ENCODE data around the gene PRSS36. TPM values are rescaled to one million over a fixed set of nuclear protein-coding genes. Genes with fewer than 3 reads are reported as not detected.
"Not testable (repeated sequence)": the region's sequence is repeated elsewhere in the genome, so short reads cannot be mapped to it uniquely, and the experiment has no call there.

Gene PRSS36
- 1.7 TPM in 1 of 2 replicates, not detected in the other for total RNA-seq (2014; rRNA removed; shearing (Covaris generic); ENCODE audit: low replicate concordance)

DNA sequence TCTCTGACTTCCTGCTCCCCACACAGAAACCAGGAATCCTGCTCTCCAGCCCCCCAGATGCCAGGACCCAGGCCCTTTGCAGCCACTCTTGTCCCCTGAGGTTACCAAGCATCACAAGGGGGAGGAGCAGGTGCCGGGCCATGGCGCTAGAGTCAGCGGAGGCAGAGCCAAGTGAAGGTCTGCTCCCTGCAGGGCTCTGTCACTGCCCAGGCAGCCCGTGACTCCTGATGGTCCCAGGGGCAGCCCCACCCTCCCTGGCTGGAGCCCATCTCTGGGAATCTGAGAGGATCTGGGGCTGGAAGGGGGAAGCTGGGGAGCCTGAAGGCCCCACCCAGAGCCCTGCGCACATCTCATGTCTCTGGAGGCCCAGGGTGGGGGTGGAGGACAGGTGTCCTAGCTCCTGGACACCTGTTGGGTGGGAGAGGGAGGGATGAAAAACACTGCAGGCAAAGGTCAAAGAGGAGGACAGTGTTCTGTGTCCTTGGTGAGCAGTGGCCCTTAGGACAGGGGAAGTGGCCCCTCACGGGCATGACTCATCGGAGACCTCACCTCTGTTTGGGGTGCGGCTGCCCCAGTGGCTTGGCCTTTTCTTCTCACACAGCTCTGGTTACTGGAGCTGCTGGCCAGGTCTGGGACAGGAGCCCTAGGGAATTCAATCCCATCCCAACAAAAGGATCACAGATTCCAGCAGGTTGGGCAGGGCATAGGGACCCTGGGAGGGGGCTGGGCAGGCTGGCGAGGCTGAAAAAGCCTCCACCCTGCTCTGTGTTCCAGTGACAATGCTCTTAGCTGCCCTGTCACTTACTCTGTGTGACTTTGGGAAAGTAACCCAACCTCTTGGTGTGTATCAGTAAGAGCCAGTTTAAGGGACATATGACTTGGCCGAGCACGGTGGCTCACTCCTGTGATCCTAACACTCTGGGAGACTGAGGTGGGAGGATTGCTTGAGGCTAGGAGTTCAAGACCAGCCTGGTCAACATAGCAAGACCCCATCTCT is at the start of gene PRSS36:
Gene PRSS36 (minus strand): TSS at position 173 of the 997 bp plus-strand sequence. CDS start 31 bp downstream, at position 142.
- no peak for DNase-seq
- H3K9me3 ChIP-seq = no peaks in the 10 kb centered on the region
- H3K4me3 ChIP-seq = no peak within 1 kb of the TSS
- no peaks in the 10 kb centered on the region for H3K27me3 ChIP-seq
- no peaks in the 10 kb centered on the region for H3K36me3 ChIP-seq

- no peak overlapping the region for H3K4me3 ChIP-seq
- H3K36me3 ChIP-seq = peaks cover 61% of the 10 kb centered on the region
- no peak for DNase-seq
- no peaks in the 10 kb centered on the region for H3K27me3 ChIP-seq
- no peaks in the 10 kb centered on the region for H3K9me3 ChIP-seq
These were observed 49.7 kb upstream of the PRSS36 start for GRCh38 chr16:31199430-31200041.

GRCh38 chr16:31198207-31198882 is 48.5 kb upstream of the PRSS36 start:
- Histone ChIP-seq H3K4me3 (no peak overlapping the region), H3K36me3 (peaks cover 72% of the 10 kb centered on the region), H3K9me3 (no peaks in the 10 kb centered on the region), H3K27me3 (no peaks in the 10 kb centered on the region)
- DNase-seq = no peak

DNA sequence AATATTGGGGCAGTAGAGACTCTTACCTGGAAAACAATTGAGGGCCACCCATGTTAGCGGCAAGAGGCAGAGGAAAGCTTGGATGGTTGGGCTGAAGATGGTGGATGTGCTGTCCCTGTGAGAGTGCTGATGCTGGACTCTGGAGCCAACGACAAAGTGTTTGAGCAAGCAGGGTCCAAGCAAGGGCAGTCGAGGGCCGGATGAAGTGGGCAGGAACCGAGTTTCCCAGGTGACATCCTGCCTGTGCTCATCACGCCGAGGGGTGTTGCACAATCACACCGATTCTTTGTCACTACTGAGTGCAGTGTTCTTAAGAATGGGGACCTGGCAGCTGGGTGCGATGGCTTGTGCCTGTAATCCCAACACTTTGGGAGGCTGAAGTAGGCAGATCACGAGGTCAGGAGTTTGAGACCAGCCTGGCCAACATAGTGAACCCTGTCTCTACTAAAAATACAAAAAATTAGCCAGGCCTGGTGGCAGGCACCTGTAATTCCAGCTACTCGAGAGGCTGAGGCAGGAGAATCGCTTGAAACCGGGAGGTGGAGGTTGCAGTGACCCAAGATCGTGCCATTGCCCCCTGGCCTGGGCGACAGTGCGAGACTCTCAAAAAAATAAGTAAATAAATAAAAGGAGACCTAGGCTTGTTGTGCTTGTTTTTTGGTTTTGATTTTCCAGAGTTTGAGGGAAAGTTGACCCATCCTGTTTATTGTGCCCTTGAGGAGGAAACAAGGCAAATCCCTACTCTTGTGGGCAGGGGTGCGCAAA is 46.6 kb upstream of the PRSS36 start:
- H3K4me3 ChIP-seq = no peak overlapping the region
- no peak for DNase-seq
- H3K36me3 ChIP-seq = peaks cover 91% of the 10 kb centered on the region
- no peaks in the 10 kb centered on the region for H3K9me3 ChIP-seq
- no peaks in the 10 kb centered on the region for H3K27me3 ChIP-seq

GRCh38 chr16:31195861-31196260 is 46.0 kb upstream of the PRSS36 start:
- H3K9me3 ChIP-seq, H3K27me3 ChIP-seq, DNase-seq, H3K4me3 ChIP-seq: not testable (repeated sequence)
- H3K36me3 ChIP-seq = peaks cover 93% of the 10 kb centered on the region

DNA sequence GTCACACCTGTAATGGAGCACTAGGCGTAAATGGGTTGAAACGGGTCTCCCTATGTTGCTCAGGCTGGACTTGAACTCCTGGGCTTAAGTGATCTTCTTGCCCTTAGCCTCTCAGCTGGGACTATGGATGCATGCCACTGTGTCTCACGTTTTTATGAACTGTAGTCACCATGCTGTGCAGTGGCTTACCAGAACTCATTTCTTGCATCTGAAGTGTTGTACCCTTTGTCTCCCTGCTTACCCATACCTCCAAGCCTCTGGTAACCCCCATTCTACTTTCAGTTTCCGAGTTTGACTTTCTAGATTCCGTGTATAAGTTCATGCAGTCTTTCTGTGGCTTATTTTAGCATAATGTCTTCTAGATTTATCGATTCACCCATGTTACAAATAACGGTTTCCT is 45.0 kb upstream of the PRSS36 start:
- H3K36me3 ChIP-seq = peaks cover 96% of the 10 kb centered on the region
- H3K9me3 ChIP-seq = no peaks in the 10 kb centered on the region
- no peaks in the 10 kb centered on the region for H3K27me3 ChIP-seq
- no peak for DNase-seq
- no peak overlapping the region for H3K4me3 ChIP-seq

GRCh38 chr16:31193874-31194273 is 44.0 kb upstream of the PRSS36 start:
- H3K9me3 ChIP-seq = no peaks in the 10 kb centered on the region
- DNase-seq = no peak
- H3K4me3 ChIP-seq = no peak overlapping the region
- peaks cover 96% of the 10 kb centered on the region for H3K36me3 ChIP-seq
- H3K27me3 ChIP-seq = no peaks in the 10 kb centered on the region

DNA sequence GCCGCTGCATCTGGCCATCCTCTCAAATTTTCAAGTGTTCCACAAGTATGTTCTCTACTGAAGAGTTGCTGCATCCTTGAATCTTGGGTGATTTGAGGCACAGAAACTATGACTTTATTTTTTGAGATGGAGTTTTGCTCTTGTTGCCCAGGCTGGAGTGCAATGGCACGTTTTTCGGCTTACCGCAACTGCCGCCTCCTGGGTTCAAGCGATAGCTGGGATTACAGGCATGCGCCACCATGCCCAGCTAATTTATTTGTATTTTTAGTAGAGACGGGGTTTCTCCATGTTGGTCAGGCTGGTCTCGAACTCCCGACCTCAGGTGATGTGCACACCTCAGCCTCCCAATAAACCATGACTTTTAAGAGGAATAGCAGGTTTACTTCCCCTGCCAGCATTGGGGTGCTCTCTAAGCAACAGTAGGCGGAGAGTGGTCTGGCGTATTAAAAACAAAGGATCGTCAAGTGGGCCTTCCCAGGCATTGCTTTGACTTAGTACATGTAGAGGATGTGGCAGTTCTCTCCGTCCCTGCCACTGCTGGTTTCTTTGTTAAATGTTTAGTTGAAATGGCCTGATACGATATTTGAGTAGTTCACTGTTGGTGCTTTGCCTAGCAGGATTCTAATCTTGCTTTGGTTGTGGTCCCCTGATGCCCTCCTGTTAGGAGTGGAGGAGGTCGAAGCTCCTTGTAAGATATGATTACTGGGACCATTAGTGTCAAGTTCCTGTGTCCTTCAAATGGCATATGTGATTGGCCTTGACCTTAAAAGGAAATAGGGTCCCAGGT is 43.2 kb upstream of the PRSS36 start:
- no peaks in the 10 kb centered on the region for H3K9me3 ChIP-seq
- H3K36me3 ChIP-seq = peaks cover 98% of the 10 kb centered on the region
- no peak overlapping the region for H3K4me3 ChIP-seq
- no peak for DNase-seq
- H3K27me3 ChIP-seq = no peaks in the 10 kb centered on the region

GRCh38 chr16:31191697-31192428 is 42.0 kb upstream of the PRSS36 start:
- no peak for DNase-seq
- Histone ChIP-seq H3K4me3 (no peak overlapping the region), H3K9me3 (no peaks in the 10 kb centered on the region), H3K27me3 (no peaks in the 10 kb centered on the region), H3K36me3 (peaks cover 100% of the 10 kb centered on the region)

DNA sequence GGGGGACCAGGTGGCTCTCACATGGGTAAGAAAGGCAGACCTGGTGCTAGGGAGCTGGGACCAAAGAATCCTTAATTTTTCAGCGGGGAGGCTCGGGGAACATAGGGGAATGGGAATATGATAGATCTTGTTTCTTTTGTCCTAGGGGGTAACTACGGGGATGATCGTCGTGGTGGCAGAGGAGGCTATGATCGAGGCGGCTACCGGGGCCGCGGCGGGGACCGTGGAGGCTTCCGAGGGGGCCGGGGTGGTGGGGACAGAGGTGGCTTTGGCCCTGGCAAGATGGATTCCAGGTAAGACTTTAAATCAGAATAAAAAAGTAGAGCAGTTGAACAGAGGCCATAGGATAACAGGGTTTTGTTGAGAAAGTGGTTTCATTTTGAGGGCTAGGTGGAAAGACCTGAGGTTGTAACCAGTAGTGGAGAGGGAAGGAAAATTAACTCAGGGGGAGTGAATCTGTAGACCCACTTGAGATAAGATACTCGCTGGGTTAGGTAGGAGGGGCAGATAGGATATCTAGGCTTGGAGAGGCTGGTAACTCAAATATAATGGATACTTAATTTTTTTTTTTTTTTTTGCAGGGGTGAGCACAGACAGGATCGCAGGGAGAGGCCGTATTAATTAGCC is 41.1 kb upstream of the PRSS36 start:
- no peaks in the 10 kb centered on the region for H3K9me3 ChIP-seq
- DNase-seq = no peak
- H3K36me3 ChIP-seq = peaks cover 100% of the 10 kb centered on the region
- H3K27me3 ChIP-seq = no peaks in the 10 kb centered on the region
- no peak overlapping the region for H3K4me3 ChIP-seq

DNA sequence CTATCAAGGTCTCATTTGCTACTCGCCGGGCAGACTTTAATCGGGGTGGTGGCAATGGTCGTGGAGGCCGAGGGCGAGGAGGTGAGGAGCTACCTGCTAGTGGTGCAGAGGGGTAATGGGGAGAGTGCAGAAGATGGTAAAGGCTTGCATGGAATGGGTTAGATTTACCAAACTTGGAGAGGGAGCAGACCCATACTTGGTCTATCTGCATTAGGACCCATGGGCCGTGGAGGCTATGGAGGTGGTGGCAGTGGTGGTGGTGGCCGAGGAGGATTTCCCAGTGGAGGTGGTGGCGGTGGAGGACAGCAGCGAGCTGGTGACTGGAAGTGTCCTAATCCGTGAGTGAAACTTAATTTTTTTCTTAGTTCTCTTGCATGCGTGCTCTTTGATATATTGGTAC is 40.2 kb upstream of the PRSS36 start:
- Histone ChIP-seq H3K9me3 (no peaks in the 10 kb centered on the region), H3K27me3 (no peaks in the 10 kb centered on the region), H3K36me3 (peaks cover 100% of the 10 kb centered on the region), H3K4me3 (no peak overlapping the region)
- no peak for DNase-seq

DNA sequence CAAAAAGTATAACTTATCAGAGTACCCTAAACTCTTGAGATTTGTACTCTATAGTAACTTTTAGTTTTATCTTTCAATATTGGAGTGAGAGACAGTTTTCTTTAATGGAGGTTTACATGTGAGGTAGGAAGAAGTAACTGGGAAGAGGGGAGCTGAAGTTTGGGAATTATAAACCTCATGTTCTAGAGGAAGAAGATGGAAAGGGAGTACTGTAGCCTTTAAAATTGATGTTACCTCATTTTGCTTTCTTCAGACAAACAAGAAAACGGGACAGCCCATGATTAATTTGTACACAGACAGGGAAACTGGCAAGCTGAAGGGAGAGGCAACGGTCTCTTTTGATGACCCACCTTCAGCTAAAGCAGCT is 39.5 kb upstream of the PRSS36 start:
- no peak for DNase-seq
- Histone ChIP-seq H3K36me3 (peaks cover 100% of the 10 kb centered on the region), H3K4me3 (no peak overlapping the region), H3K27me3 (no peaks in the 10 kb centered on the region), H3K9me3 (no peaks in the 10 kb centered on the region)

- Histone ChIP-seq H3K36me3 (peaks cover 100% of the 10 kb centered on the region), H3K9me3 (no peaks in the 10 kb centered on the region), H3K4me3 (no peak overlapping the region), H3K27me3 (no peaks in the 10 kb centered on the region)
- DNase-seq = no peak
These were observed 38.9 kb upstream of the PRSS36 start for GRCh38 chr16:31188450-31189411.

GRCh38 chr16:31187808-31188189 is 37.9 kb upstream of the PRSS36 start:
- no peaks in the 10 kb centered on the region for H3K9me3 ChIP-seq
- H3K36me3 ChIP-seq = peaks cover 100% of the 10 kb centered on the region
- no peak overlapping the region for H3K4me3 ChIP-seq
- no peak for DNase-seq
- H3K27me3 ChIP-seq = no peaks in the 10 kb centered on the region
